Stimulated activated CD8-positive, alpha-beta memory T cell treated with anti-CD3 and anti-CD28 coated beads, Interleukin-2, amount 100 ng/mL, for 48 hours (primary cell): ENCODE data around the gene DAPK1.
A peak's percentile ranks its signal among the peaks of the same experiment; 100 is the strongest.
"Not testable (repeated sequence)": the region's sequence is repeated elsewhere in the genome, so short reads cannot be mapped to it uniquely, and the experiment has no call there.

Experiments used
- DNase-seq, 2 donors: peaks; one replicate each; pipeline ENCODE4 v3.0.0-alpha.2; 2020; ENCODE audit warnings: low read depth in 2 of 2

Gene DAPK1

GRCh38 chr9:87498046-87498810, 561 bp downstream of the DAPK1 start:
- no peak for DNase-seq

GRCh38 chr9:87498811-87499360, 1.2 kb downstream of the DAPK1 start:
- DNase-seq: no peak

GRCh38 chr9:87499424-87500017, 1.9 kb downstream of the DAPK1 start:
- DNase-seq: no peak

GRCh38 chr9:87500491-87501270, 3.0 kb downstream of the DAPK1 start:
- peak in 1 of 2 donors; percentile 10 for DNase-seq

- DNase-seq: not testable (repeated sequence)
Observed at GRCh38 chr9:87501271-87501656, 3.6 kb downstream of the DAPK1 start.

- no peak for DNase-seq
Observed at GRCh38 chr9:87501806-87502205, 4.1 kb downstream of the DAPK1 start.

- no peak for DNase-seq
Observed at GRCh38 chr9:87502391-87503221, 4.9 kb downstream of the DAPK1 start.

- no peak for DNase-seq
Observed at GRCh38 chr9:87503430-87503829, 5.8 kb downstream of the DAPK1 start.

GRCh38 chr9:87503927-87504326, 6.3 kb downstream of the DAPK1 start:
- DNase-seq: no peak

GRCh38 chr9:87504938-87505337, 7.3 kb downstream of the DAPK1 start:
- no peak for DNase-seq

GRCh38 chr9:87505869-87506678, 8.4 kb downstream of the DAPK1 start:
- DNase-seq: no peak

- DNase-seq: no peak
Observed at GRCh38 chr9:87507576-87507975, 9.9 kb downstream of the DAPK1 start.

- DNase-seq: no peak
Observed at GRCh38 chr9:87510252-87510683, 12.6 kb downstream of the DAPK1 start.

- no peak for DNase-seq
Observed at GRCh38 chr9:87512311-87512710, 14.6 kb downstream of the DAPK1 start.

GRCh38 chr9:87513161-87513560, 15.5 kb downstream of the DAPK1 start:
- no peak for DNase-seq

GRCh38 chr9:87513880-87514535, 16.3 kb downstream of the DAPK1 start:
- DNase-seq: no peak

GRCh38 chr9:87515006-87515405, 17.3 kb downstream of the DAPK1 start:
- no peak for DNase-seq

GRCh38 chr9:87515588-87516221, 18.0 kb downstream of the DAPK1 start:
- no peak for DNase-seq

GRCh38 chr9:87516222-87516925, 18.7 kb downstream of the DAPK1 start:
- DNase-seq: no peak
